ENCODE results near the gene KLHL7. TPM values are rescaled to one million over a fixed set of nuclear protein-coding genes. Genes with fewer than 3 reads are reported as not detected.
A peak's percentile ranks its signal among the peaks of the same experiment; 100 is the strongest.

The KLHL7 gene
- total RNA-seq, 4 donors from 2014 or later: 20.4 to 36.2 (median 30.8) TPM

- WGBS: 20% methylated on average over 1 of the region's 1 CpG
- intact Hi-C loops (cut with DNase I): no loop called here
- peak overlapping the region in 1 of 4 donors; percentile 21 for H3K27ac ChIP-seq (replicated peaks in 1 of 4)
- no peak for DNase-seq (ENCODE audit: extremely low spot score)
- H3K9me3 ChIP-seq: no peaks in the 10 kb centered on the region
- H3K27me3 ChIP-seq: no peaks in the 10 kb centered on the region
- no peaks in the 10 kb centered on the region for H3K36me3 ChIP-seq
- peaks cover 0 to 22% (median 8%) of the 10 kb centered on the region in 4 donors for H3K4me1 ChIP-seq
- H3K4me3 ChIP-seq: no peak overlapping the region
- TF ChIP-seq POLR2A (IDR thresholded peaks at IDR 0.05; ENCODE audit: low read depth): no peak
- TF ChIP-seq POLR2AphosphoS5 (IDR thresholded peaks at IDR 0.05): no peak
- no peak for TF ChIP-seq CTCF (IDR thresholded peaks at IDR 0.05)
- TF ChIP-seq EP300 (IDR thresholded peaks at IDR 0.05): no peak
Observed at GRCh38 chr7:23067271-23067670, 38.3 kb upstream of the KLHL7 start.

- H3K36me3 ChIP-seq: no peaks in the 10 kb centered on the region
- H3K27me3 ChIP-seq: no peaks in the 10 kb centered on the region
- no peak for DNase-seq (ENCODE audit: extremely low spot score)
- intact Hi-C loops (cut with DNase I): no loop called here
- no peak overlapping the region for H3K4me3 ChIP-seq
- TF ChIP-seq CTCF (IDR thresholded peaks at IDR 0.05) (peak in 1 of 3 experiments; percentile 11), POLR2A (IDR thresholded peaks at IDR 0.05; ENCODE audit: low read depth) (no peak)
- no peaks in the 10 kb centered on the region for H3K9me3 ChIP-seq
- H3K27ac ChIP-seq (replicated peaks in 1 of 4): no peak overlapping the region
- H3K4me1 ChIP-seq: peaks cover 4 to 23% (median 13%) of the 10 kb centered on the region in 4 donors
Observed at GRCh38 chr7:23072048-23072447, 33.5 kb upstream of the KLHL7 start.

GRCh38 chr7:23072922-23073321, 32.7 kb upstream of the KLHL7 start:
- H3K9me3 ChIP-seq: no peaks in the 10 kb centered on the region
- no peak for DNase-seq (ENCODE audit: extremely low spot score)
- no peaks in the 10 kb centered on the region for H3K27me3 ChIP-seq
- H3K27ac ChIP-seq (replicated peaks in 1 of 4): no peak overlapping the region
- H3K4me1 ChIP-seq: peaks cover 6 to 16% (median 9%) of the 10 kb centered on the region in 4 donors
- H3K36me3 ChIP-seq: no peaks in the 10 kb centered on the region
- H3K4me3 ChIP-seq: no peak overlapping the region
- 40% methylated on average over 2 of the region's 2 CpGs for WGBS
- intact Hi-C loops (cut with DNase I): no loop called here
- TF ChIP-seq EP300 (IDR thresholded peaks at IDR 0.05): no peak

GRCh38 chr7:23074443-23075261, 30.9 kb upstream of the KLHL7 start:
- Histone ChIP-seq H3K4me1 (peaks cover 5 to 16% (median 9%) of the 10 kb centered on the region in 4 donors), H3K9me3 (no peaks in the 10 kb centered on the region), H3K36me3 (no peaks in the 10 kb centered on the region), H3K27ac (replicated peaks in 1 of 4) (no peak overlapping the region), H3K27me3 (no peaks in the 10 kb centered on the region), H3K4me3 (no peak overlapping the region)
- intact Hi-C loops (cut with DNase I): no loop called here
- WGBS: 37% methylated on average over 2 of the region's 2 CpGs
- DNase-seq (ENCODE audit: extremely low spot score): no peak
- TF ChIP-seq POLR2AphosphoS5 (IDR thresholded peaks at IDR 0.05): no peak
- TF ChIP-seq EP300 (IDR thresholded peaks at IDR 0.05): no peak
- TF ChIP-seq CTCF (IDR thresholded peaks at IDR 0.05): no peak
- no peak for TF ChIP-seq POLR2A (IDR thresholded peaks at IDR 0.05; ENCODE audit: low read depth)

- intact Hi-C loops (cut with DNase I): no loop called here
- Histone ChIP-seq H3K9me3 (no peaks in the 10 kb centered on the region), H3K36me3 (no peaks in the 10 kb centered on the region), H3K4me3 (no peak overlapping the region), H3K4me1 (peaks cover 5 to 16% (median 9%) of the 10 kb centered on the region in 4 donors), H3K27ac (replicated peaks in 1 of 4) (no peak overlapping the region), H3K27me3 (no peaks in the 10 kb centered on the region)
- 69% methylated on average over 3 of the region's 3 CpGs for WGBS
- no peak for DNase-seq (ENCODE audit: extremely low spot score)
- TF ChIP-seq POLR2A (IDR thresholded peaks at IDR 0.05; ENCODE audit: low read depth) (no peak), CTCF (IDR thresholded peaks at IDR 0.05) (no peak), EP300 (IDR thresholded peaks at IDR 0.05) (no peak), POLR2AphosphoS5 (IDR thresholded peaks at IDR 0.05) (no peak)
Observed at GRCh38 chr7:23075571-23075970, 30.0 kb upstream of the KLHL7 start.
